ENCODE data around the gene NOS2. TPM values are rescaled to one million over a fixed set of nuclear protein-coding genes. Genes with fewer than 3 reads are reported as not detected.
"Not testable (repeated sequence)": the region's sequence is repeated elsewhere in the genome, so short reads cannot be mapped to it uniquely, and the experiment has no call there.

Gene NOS2
- total RNA-seq, 4 donors from 2014 or later, result 0.18 to 0.97 (median 0.38) TPM; not detected in 1

- TF ChIP-seq POLR2AphosphoS5 (IDR thresholded peaks at IDR 0.05) (no peak), EP300 (IDR thresholded peaks at IDR 0.05) (no peak), POLR2A (IDR thresholded peaks at IDR 0.05) (no peak), CTCF (IDR thresholded peaks at IDR 0.05) (no peak)
- Histone ChIP-seq H3K27ac (no peak overlapping the region), H3K9me3 (no peaks in the 10 kb centered on the region), H3K4me1 (no peaks in the 10 kb centered on the region), H3K4me3 (no peak overlapping the region), H3K36me3 (no peaks in the 10 kb centered on the region), H3K27me3 (no peaks in the 10 kb centered on the region)
- no peak for DNase-seq (ENCODE audit: low spot score in 2 of 2)
- WGBS, result 94% methylated on average over 6 of the region's 14 CpGs
These were observed 40.8 kb downstream of the NOS2 start for GRCh38 chr17:27759528-27759927.

- no peaks in the 10 kb centered on the region for H3K27me3 ChIP-seq
- no peak overlapping the region for H3K27ac ChIP-seq
- H3K4me3 ChIP-seq, result no peak overlapping the region
- no peak for TF ChIP-seq POLR2A (IDR thresholded peaks at IDR 0.05)
- TF ChIP-seq POLR2AphosphoS5 (IDR thresholded peaks at IDR 0.05), result no peak
- peak; percentile 55 to 89 for TF ChIP-seq CTCF (IDR thresholded peaks at IDR 0.05)
- no peak for TF ChIP-seq EP300 (IDR thresholded peaks at IDR 0.05)
- 71% methylated on average over 17 of the region's 17 CpGs for WGBS
- DNase-seq (ENCODE audit: low spot score in 2 of 2), result no peak
- peaks cover 5% of the 10 kb centered on the region for H3K4me1 ChIP-seq
- H3K9me3 ChIP-seq, result no peaks in the 10 kb centered on the region
- H3K36me3 ChIP-seq, result no peaks in the 10 kb centered on the region
These were observed 43.6 kb downstream of the NOS2 start for GRCh38 chr17:27756467-27757371.

GRCh38 chr17:27755706-27756466 is 44.4 kb downstream of the NOS2 start:
- H3K36me3 ChIP-seq, result no peaks in the 10 kb centered on the region
- TF ChIP-seq POLR2A (IDR thresholded peaks at IDR 0.05) (no peak), EP300 (IDR thresholded peaks at IDR 0.05) (no peak), CTCF (IDR thresholded peaks at IDR 0.05) (no peak), POLR2AphosphoS5 (IDR thresholded peaks at IDR 0.05) (no peak)
- no peaks in the 10 kb centered on the region for H3K9me3 ChIP-seq
- no peak overlapping the region for H3K4me3 ChIP-seq
- no peaks in the 10 kb centered on the region for H3K27me3 ChIP-seq
- H3K27ac ChIP-seq, result no peak overlapping the region
- no peak for DNase-seq (ENCODE audit: low spot score in 2 of 2)
- WGBS, result 88% methylated on average over 19 of the region's 28 CpGs
- peaks cover 7% of the 10 kb centered on the region for H3K4me1 ChIP-seq

- H3K9me3 ChIP-seq, result no peaks in the 10 kb centered on the region
- no peak overlapping the region for H3K27ac ChIP-seq
- H3K36me3 ChIP-seq, result no peaks in the 10 kb centered on the region
- H3K4me1 ChIP-seq, result peaks cover 7% of the 10 kb centered on the region
- H3K27me3 ChIP-seq, result no peaks in the 10 kb centered on the region
- no peak overlapping the region for H3K4me3 ChIP-seq
- no peak for DNase-seq (ENCODE audit: low spot score in 2 of 2)
- WGBS, result 100% methylated on average over 7 of the region's 8 CpGs
- TF ChIP-seq EP300 (IDR thresholded peaks at IDR 0.05) (no peak), POLR2A (IDR thresholded peaks at IDR 0.05) (no peak), CTCF (IDR thresholded peaks at IDR 0.05) (no peak), POLR2AphosphoS5 (IDR thresholded peaks at IDR 0.05) (no peak)
These were observed 45.8 kb downstream of the NOS2 start for GRCh38 chr17:27754549-27754948.

GRCh38 chr17:27753726-27754125 is 46.6 kb downstream of the NOS2 start:
- 93% methylated on average over 13 of the region's 13 CpGs for WGBS
- H3K27me3 ChIP-seq; H3K9me3 ChIP-seq; H3K4me3 ChIP-seq; H3K4me1 ChIP-seq; H3K27ac ChIP-seq; H3K36me3 ChIP-seq; DNase-seq (ENCODE audit: low spot score in 2 of 2): not testable (repeated sequence)

- not testable (repeated sequence) for H3K36me3 ChIP-seq; DNase-seq (ENCODE audit: low spot score in 2 of 2); H3K27me3 ChIP-seq; H3K9me3 ChIP-seq; H3K4me3 ChIP-seq; H3K4me1 ChIP-seq; H3K27ac ChIP-seq
- 69% methylated on average over 6 of the region's 19 CpGs for WGBS
These were observed 47.3 kb downstream of the NOS2 start for GRCh38 chr17:27752831-27753619.
